Fibroblast of mammary gland (primary cell): ENCODE data around the gene UBTD2.
"Not testable (repeated sequence)": the region's sequence is repeated elsewhere in the genome, so short reads cannot be mapped to it uniquely, and the experiment has no call there.

Experiments
- DNase-seq: peaks from one replicate; pipeline ENCODE4 v3.0.0-alpha.2; 2010; ENCODE audit warnings: low read depth
- H3K4me3 ChIP-seq: 2 replicates; pipeline ENCODE4 v1.5.1; 2011; ENCODE audit warnings: low read depth, mild to moderate bottlenecking, low read length, moderate library complexity; ENCODE audit not compliant: control insufficient read depth
- TF ChIP-seq, protein P1 (sequence below): conservative IDR thresholded peaks from 2 replicates; pipeline ENCODE4 v1.5.1; 2011; ENCODE audit warnings: low read depth, low read length, inconsistent platforms; ENCODE audit not compliant: control insufficient read depth, insufficient read depth

The UBTD2 gene

DNA sequence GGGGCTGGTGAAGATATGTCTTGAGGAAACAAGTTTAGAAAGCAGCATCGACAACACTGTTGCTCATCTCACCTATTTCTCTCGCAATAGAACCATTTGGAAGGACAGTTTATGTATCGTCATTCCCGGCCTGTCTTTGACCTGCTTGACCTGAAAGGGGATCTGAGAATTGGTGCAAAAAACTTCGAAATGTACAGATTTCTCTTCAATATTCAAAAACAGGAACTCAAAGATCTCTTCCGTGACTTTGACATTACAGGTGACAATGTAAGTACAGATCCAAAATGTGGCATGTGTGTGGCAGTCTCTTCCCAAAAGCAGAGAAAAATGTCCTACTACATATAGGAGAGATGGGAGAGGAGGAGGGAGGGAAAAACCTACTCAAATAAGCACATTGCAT is 83.1 kb downstream of the UBTD2 start:
- H3K4me3 ChIP-seq, result no peak overlapping the region
- DNase-seq, result no peak
- TF ChIP-seq, protein P1, sequence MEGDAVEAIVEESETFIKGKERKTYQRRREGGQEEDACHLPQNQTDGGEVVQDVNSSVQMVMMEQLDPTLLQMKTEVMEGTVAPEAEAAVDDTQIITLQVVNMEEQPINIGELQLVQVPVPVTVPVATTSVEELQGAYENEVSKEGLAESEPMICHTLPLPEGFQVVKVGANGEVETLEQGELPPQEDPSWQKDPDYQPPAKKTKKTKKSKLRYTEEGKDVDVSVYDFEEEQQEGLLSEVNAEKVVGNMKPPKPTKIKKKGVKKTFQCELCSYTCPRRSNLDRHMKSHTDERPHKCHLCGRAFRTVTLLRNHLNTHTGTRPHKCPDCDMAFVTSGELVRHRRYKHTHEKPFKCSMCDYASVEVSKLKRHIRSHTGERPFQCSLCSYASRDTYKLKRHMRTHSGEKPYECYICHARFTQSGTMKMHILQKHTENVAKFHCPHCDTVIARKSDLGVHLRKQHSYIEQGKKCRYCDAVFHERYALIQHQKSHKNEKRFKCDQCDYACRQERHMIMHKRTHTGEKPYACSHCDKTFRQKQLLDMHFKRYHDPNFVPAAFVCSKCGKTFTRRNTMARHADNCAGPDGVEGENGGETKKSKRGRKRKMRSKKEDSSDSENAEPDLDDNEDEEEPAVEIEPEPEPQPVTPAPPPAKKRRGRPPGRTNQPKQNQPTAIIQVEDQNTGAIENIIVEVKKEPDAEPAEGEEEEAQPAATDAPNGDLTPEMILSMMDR, result no peak

DNA sequence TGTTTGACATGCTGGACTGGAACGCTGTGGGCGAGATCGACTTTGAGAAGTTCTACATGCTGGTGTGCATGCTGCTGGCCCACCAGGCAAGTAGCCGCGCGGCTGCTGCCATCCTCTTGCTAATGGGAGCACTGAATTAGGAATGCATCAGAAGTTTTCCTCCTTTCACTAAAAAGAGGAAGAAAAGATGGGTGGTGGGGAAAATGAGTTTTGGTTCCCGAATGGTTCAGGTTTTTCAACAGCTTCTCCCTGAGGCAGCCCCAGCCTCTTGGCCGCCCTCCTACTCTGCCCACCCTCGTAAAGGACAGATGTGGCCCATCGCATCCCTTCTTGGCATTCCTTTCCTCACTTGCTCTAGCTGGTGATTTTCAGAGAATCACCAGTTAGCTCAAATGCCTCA is 84.1 kb downstream of the UBTD2 start:
- no peak overlapping the region for H3K4me3 ChIP-seq
- no peak for DNase-seq
- TF ChIP-seq, protein P1, result no peak

DNA sequence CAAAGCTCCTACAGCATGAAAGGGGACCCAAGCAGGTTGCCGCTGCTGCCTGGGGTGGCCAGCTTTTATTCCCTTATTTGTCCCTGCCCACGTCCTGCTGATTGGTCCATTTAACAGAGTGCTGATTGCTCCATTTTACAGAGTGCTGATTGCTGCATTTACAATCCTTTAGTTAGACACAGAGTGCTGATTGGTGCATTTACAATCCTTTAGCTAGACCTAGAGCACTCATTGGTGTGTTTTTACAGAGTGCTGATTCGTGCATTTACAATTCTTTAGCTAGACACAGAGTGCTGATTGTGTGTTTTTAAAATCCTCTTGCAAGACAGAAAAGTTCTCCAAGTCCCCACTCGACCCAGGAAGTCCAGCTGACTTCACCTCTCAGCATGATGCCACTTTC is 85.8 kb downstream of the UBTD2 start:
- not testable (repeated sequence) for DNase-seq, H3K4me3 ChIP-seq

DNA sequence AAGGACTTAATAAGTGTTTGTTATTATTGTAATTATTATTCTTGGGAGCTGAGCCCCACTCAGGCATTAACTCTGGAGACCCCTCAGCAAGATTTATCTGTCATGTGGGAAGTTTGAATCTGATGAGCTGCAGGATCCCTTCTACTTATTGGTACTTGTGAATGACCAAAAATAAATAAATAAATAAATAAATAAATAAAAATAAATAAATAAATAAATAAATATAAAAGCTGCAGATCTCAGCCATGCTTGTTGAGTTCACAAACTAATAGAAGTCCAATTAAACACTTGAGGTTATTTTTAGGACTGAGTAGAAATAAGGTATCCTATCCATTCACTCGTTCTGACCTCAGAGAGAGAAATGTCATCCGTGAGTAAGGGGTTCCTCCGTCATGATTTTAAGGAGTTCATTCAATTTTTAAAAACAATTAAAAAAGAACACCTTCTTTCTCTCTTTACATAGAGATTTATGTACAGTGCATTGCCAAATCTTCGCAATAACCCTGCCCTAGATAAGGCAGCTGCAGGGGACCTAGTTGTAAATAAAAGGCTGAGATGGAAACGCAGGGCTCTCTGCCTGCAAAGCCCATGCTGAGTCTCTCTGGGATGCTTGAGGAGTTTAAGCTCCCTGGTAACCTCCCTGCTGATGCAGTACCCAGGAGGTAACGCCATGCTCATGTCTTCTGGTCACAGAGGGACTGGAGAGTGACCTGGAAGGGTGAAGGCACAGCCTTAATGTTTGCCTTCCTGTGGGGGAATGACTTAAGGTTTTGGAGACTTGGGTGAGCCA is 88.4 kb downstream of the UBTD2 start:
- no peak for DNase-seq
- TF ChIP-seq, protein P1, result no peak
- no peak overlapping the region for H3K4me3 ChIP-seq

DNA sequence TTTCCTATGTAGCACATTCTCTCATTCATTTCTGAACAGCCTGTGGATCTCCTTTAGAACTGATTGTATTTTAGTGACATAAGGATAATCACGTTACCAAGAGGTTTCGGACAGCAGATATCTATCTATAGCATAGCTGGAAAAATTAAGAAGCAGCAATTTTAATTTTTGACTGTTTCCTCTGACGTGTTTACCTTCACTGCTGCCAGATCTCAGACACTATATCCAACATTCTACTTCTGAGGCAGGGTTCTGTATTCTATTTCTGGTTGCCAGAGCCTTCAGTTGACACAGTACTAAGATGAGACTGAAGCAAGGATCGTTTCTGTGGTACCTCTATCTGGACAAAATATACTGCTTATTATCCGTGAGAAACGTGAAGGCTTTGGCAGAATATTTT is 89.7 kb downstream of the UBTD2 start, which contains the start of gene EFCAB9:
TSS of gene EFCAB9 (plus strand) at position 301 of the 400 bp plus-strand sequence. CDS start at position 302, 1 bp downstream.
- no peak within 1 kb of the TSS for H3K4me3 ChIP-seq
- TF ChIP-seq, protein P1, result no peak
- no peak for DNase-seq

DNA sequence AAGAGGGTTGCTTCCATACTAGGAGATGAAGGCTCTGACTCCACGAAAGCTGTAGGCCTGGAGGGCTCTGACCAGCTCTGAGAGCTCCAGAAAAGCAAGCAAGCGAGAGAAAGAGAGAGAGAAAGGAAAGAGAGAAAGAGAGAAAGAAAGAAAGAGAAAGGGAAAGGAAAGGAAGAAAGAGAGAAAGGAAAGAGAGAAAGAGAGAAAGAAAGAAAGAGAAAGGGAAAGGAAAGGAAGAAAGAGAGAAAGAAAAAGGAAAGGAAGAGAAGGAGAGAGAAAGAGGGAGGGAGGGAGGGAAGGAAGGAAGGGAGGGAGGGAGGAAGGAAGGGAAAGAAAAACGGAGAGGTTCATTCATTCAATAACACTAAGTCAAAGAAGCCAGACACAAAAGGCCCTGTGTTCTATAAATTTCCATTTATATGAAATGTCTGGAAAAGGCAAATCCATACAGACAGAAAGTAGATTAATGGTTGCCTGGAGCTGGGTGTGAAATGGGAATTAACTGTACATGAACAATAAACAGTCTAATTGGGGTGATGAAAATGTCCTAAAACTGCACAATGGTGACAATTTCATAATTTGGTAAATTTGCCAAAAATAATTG is 93.8 kb downstream of the UBTD2 start:
- TF ChIP-seq, protein P1, result no peak
- no peak overlapping the region for H3K4me3 ChIP-seq
- no peak for DNase-seq

DNA sequence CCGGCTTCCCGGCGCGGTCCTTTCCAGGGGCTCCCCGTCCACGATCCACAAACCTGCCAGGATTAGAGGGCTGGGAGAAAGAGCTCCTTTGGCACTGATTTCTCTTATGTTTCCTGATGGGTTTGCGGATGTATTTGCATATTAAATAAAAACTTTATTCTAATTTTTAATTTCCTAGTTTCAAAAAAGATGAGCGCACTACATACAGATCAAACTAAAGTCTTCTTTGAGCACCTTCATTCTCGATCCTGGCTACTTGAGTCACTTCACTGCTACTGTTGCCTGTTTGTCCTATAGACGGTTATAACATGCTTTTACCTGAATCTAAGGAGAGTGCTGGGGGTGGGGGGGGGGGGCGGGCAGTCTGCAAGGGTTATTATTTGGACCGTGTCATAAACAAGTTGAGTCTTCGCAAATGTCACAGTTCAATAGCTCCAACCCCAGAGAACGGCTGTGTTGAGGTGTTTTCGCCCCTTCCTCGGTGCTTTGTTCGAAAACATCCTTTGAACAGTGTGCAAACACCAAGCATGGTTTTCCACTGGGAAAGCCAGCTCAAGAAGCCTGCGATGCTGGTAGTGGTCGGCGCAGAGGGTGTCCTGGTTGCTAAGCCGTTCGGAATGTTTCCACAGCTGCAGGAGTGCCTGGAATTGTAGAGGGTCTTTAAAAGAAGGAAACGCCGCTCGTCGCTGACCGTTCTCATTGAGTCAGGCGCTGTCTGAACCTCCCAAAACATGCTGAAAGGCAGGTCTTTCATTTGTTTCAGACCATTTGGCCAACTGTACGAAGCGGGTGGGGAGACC is 94.5 kb downstream of the UBTD2 start:
- TF ChIP-seq, protein P1, result no peak
- no peak for DNase-seq
- peak overlapping the region; percentile 63 for H3K4me3 ChIP-seq
